Activated T-cell treated with anti-CD3 and anti-CD28 coated beads, Interleukin-2, amount 50 U/mL, for 72 hours (primary cell): ENCODE measurements around the gene KRI1. TPM values are rescaled to one million over a fixed set of nuclear protein-coding genes. Genes with fewer than 3 reads are reported as not detected.

Experiments used
- ATAC-seq, 2 donors: fragments of 150-1000 bp; cut with Tn5 transposase; replicated peaks in 1 of 2; 2 replicates each; pipeline ENCODE4 v1.10.0; 2021; ENCODE audit warnings: moderate library complexity in 2 of 2, mild to moderate bottlenecking in 1 of 2
- DNase-seq, 2 donors: peaks; one replicate each; pipeline ENCODE4 v3.0.0; 2021 to 2022; ENCODE audit warnings: mixed read lengths in 1 of 2
- H3K27ac Mint-ChIP-seq: one replicate; pipeline ENCODE4 v1.8.0; 2022; ENCODE audit warnings: mild to moderate bottlenecking, moderate library complexity, mixed read lengths
- H3K27me3 Mint-ChIP-seq: one replicate; pipeline ENCODE4 v1.8.0; 2022; ENCODE audit warnings: low read depth, mixed read lengths
- H3K36me3 Mint-ChIP-seq, 2 donors: one replicate each; pipeline ENCODE4 v1.8.0; 2022; ENCODE audit warnings: mixed read lengths in 2 of 2, mild to moderate bottlenecking in 1 of 2; ENCODE audit not compliant: insufficient read depth in 2 of 2
- H3K4me1 Mint-ChIP-seq: one replicate; pipeline ENCODE4 v1.8.0; 2022; ENCODE audit warnings: low read depth, mixed read lengths
- H3K4me3 Mint-ChIP-seq, 2 donors: one replicate each; pipeline ENCODE4 v1.8.0; 2022; ENCODE audit warnings: mild to moderate bottlenecking in 2 of 2, mixed read lengths in 2 of 2, moderate library complexity in 2 of 2
- H3K9me3 Mint-ChIP-seq, 2 donors: one replicate each; pipeline ENCODE4 v1.8.0; 2022; ENCODE audit warnings: mixed read lengths in 2 of 2
- total RNA-seq, 2 donors: library from RNA; stranded (reverse); gene quantifications; one replicate each; pipeline ENCODE4 v1.2.3, GENCODE V29; 2022

The KRI1 gene
- total RNA-seq = 10 to 100 TPM; 48.4 to 61.7 TPM

DNA sequence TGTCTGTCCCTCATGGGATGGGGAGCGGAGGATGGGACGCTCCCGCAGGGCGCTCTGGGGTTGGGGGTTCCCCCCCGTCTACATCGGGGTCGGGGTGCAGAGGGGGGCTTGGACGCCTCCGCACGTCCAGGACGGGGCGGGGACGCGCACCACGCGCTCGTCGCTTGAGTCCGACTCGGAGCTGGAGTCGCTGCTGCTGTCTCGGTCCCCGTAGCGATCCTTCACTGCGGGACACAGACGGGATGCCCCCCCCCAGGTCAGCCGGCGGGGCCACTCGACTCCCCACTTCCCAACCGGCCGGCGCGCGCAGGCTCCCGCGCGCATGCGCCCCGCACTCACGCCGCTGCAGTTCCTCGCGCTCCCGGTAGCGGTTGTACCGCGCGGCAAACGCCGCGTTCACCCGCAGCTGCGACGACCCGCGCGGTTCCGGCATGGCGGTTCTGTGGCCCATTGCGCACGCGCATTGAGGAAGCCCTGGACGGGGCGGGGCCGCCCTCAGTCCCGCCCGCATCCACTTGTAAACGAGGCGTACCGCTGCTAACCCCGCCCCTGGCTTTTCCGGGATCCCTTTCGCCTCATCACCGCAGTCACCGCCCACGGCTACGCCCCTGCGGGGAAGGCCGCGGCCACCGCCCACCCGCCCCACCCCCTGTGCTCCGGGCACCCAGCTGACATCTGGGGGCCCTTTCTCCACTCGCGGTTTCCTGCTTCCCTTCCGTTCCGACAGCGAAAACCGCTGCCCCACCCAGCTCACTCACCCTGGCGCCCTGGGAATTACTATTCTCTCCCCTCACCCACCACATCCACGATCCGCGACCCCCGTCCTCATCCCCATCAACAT, at the start of gene KRI1:
KRI1 (minus strand) TSS at position 444 of the 841 bp plus-strand sequence; CDS start at position 433, 11 bp downstream.
- no peaks in the 10 kb centered on the region for H3K27me3 Mint-ChIP-seq
- peaks cover 8 to 39% of the 10 kb centered on the region in 2 donors for H3K36me3 Mint-ChIP-seq
- peaks cover 66% of the 10 kb centered on the region for H3K4me1 Mint-ChIP-seq
- peak within 1 kb of the TSS; percentile 96 for H3K27ac Mint-ChIP-seq
- peak within 1 kb of the TSS; percentile 96 to 99 for H3K4me3 Mint-ChIP-seq
- peak; percentile 51 to 53 for ATAC-seq
- DNase-seq = peak; percentile 100
- H3K9me3 Mint-ChIP-seq = no peaks in the 10 kb centered on the region

DNA sequence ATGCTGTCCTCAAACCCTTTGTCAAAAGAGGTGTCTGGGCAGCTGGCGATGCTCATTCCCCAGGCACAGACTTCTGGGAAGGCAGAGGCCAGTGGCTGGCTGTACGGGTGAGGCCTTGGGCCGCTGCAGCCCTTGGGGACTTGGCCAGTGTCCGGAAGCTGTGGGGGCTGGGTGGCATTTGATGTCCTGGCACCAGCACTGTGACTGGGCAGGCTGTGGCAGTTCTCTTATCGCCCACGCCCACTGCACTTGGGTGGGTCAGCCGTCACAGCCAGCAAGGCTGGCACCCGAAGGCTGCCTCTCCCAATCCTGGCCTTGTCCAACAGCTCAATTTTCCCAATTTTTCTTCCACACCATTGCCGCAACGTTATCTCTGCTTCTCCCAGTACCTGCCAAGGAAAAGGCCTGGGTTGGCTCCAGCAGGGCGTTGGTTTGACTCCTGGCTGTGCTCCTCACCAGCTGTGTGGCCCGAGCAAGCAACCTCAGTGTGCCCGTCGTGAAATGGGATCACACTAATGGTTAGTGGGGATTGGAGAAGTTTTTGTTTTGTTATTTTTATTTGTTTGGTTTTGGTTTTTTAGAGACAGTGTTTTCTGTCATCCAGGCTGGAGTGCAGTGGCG, 46.8 kb upstream of the KRI1 start:
- DNase-seq (no peak), ATAC-seq (no peak)
- Mint-ChIP-seq H3K4me3 (no peak overlapping the region), H3K27me3 (no peaks in the 10 kb centered on the region), H3K27ac (no peak overlapping the region), H3K36me3 (peaks cover 0 to 7% of the 10 kb centered on the region in 2 donors), H3K9me3 (no peaks in the 10 kb centered on the region), H3K4me1 (peaks cover 29% of the 10 kb centered on the region)

DNA sequence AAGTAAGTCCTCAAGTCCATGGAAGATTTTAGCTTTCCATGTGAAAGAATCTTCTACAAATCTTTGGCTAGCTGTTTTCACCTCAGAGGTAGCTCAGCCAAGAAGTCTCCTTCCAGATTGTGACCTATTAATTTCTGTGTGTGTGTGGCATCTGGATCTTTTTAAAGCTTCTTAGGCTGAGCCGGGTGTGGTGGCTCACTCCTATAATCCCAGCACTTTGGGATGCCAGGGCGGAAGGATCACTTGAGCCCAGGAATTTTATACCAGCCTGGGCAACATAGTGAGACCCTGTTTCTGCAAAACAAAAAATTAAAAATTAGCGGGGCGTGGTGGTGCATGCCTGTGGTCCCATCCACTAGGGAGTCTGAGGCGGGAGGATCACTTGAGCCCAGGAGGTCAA, 46.1 kb upstream of the KRI1 start:
- Mint-ChIP-seq H3K27ac (no peak overlapping the region), H3K4me3 (no peak overlapping the region), H3K4me1 (peaks cover 29% of the 10 kb centered on the region), H3K27me3 (no peaks in the 10 kb centered on the region), H3K36me3 (peaks cover 0 to 7% of the 10 kb centered on the region in 2 donors), H3K9me3 (no peaks in the 10 kb centered on the region)
- DNase-seq (no peak), ATAC-seq (no peak)

- Mint-ChIP-seq H3K9me3 (no peaks in the 10 kb centered on the region), H3K27ac (peak overlapping the region; percentile 98), H3K36me3 (peaks cover 3 to 5% of the 10 kb centered on the region in 2 donors), H3K4me3 (peak overlapping the region; percentile 79 to 98), H3K4me1 (peaks cover 27% of the 10 kb centered on the region), H3K27me3 (no peaks in the 10 kb centered on the region)
- DNase-seq (peak in 1 of 2 donors; percentile 14), ATAC-seq (no peak)
Measured at GRCh38 chr19:10604460-10604980, 38.7 kb upstream of the KRI1 start.

DNA sequence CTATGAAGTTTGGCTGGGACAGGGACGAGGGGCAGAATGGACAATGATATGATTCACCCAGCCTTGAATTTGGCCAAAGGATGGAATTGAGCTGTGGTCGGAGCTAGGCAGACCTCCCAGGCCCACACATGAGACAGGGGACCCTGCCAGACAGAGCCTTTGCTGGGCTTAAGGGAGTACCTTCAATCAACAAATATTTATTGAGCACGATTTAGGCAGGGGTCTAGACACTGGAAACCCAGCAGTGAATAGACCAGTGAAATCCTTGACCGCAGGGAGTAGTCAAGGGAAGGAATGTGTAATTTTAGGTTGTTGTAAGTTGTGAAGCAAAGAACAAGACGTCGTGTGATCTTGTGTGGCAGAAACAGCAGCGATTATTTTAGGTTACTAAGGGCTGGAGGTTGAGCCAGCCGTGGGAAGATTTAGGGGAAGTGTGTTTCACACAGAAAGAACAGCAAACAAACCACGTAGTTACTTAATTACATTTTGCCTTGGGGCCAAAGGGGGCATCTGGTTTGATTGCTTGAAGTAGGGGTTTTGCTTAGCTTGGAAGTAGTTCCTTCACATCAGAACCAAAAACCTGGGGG, 38.2 kb upstream of the KRI1 start:
- ATAC-seq (peak in 1 of 2 donors; percentile 12), DNase-seq (peak; percentile 34 to 39)
- peak overlapping the region; percentile 98 for H3K27ac Mint-ChIP-seq
- no peaks in the 10 kb centered on the region for H3K9me3 Mint-ChIP-seq
- H3K36me3 Mint-ChIP-seq = peaks cover 3 to 5% of the 10 kb centered on the region in 2 donors
- no peaks in the 10 kb centered on the region for H3K27me3 Mint-ChIP-seq
- H3K4me3 Mint-ChIP-seq = peak overlapping the region; percentile 79 to 98
- peaks cover 27% of the 10 kb centered on the region for H3K4me1 Mint-ChIP-seq

DNA sequence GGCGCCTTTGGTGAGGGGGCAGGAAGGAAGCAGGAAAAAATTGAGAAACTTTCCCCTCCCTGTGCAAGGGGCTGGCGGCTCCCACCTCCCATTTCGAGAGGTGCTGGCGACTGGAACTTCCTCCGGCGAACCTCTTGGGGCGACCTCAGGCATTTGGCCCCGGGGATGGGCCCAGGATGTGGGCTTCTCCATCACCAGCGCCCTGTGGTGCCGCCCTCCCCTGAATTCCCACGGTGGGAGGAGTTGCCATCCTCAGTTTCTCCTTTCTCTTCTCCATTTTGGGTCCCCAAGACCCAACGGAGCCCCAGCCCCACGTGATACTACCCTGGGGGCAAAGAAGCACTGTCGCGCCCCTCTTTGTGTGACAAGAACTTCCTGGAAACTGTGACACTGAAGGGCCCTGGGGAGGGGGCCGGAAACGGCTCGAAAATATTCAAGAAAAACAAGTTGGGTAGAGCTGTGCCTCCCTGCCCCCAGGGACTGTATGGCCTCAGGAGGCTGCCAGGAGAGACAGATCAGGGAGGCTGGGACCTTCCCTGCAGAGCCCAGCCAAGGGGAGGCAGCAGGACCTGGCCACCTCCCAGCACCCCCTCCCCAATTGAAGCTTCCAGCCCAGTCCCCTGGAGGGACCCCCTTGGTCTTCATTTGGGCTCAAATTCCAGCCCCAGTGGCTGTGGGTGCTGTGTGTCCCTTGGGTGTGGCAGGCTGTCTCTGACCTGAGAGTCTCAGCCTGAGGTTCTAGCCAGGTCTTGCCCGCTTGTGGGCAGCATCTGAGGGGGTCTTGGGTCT, 37.5 kb upstream of the KRI1 start:
- Mint-ChIP-seq H3K9me3 (no peaks in the 10 kb centered on the region), H3K27ac (peak overlapping the region; percentile 98), H3K27me3 (no peaks in the 10 kb centered on the region)

GRCh38 chr19:10602330-10603083, 36.7 kb upstream of the KRI1 start:
- Mint-ChIP-seq H3K4me1 (peaks cover 27% of the 10 kb centered on the region), H3K27me3 (no peaks in the 10 kb centered on the region), H3K9me3 (no peaks in the 10 kb centered on the region), H3K36me3 (peaks cover 3 to 5% of the 10 kb centered on the region in 2 donors), H3K4me3 (peak overlapping the region; percentile 79 to 98), H3K27ac (peak overlapping the region; percentile 98)
- ATAC-seq (peak; percentile 84 to 86), DNase-seq (peak; percentile 87 to 91)

More for the DNA sequence above, 37.5 kb upstream of the KRI1 start:
- H3K4me3 Mint-ChIP-seq = peak overlapping the region; percentile 79 to 98
- H3K36me3 Mint-ChIP-seq = peaks cover 3 to 5% of the 10 kb centered on the region in 2 donors
- H3K4me1 Mint-ChIP-seq = peaks cover 27% of the 10 kb centered on the region
- DNase-seq (peak; percentile 78 to 84), ATAC-seq (peak; percentile 70)

DNA sequence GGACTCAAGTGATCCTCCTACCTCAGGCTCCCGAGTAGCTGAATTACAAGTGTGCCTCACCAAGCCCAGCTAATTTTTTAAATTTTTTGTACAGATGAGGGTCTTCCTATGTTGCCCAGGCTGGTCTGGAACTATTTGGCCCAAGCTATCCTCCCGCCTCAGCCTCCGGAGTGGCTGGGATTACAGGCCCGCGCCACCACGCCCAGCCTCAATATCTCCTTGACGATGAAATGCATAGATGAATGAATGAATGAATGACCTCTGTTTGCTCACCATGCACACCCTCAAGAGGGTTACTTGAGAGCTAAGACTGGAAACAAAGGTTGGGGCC, 36.2 kb upstream of the KRI1 start:
- Mint-ChIP-seq H3K36me3 (peaks cover 3 to 5% of the 10 kb centered on the region in 2 donors), H3K4me3 (peak overlapping the region; percentile 68 to 76), H3K4me1 (peaks cover 22% of the 10 kb centered on the region), H3K27me3 (no peaks in the 10 kb centered on the region), H3K27ac (no peak overlapping the region), H3K9me3 (no peaks in the 10 kb centered on the region)
- DNase-seq (no peak), ATAC-seq (no peak)

GRCh38 chr19:10600149-10600548, 34.3 kb upstream of the KRI1 start:
- no peak for DNase-seq
- ATAC-seq = no peak
- H3K27ac Mint-ChIP-seq = no peak overlapping the region
- H3K27me3 Mint-ChIP-seq = no peaks in the 10 kb centered on the region
- H3K9me3 Mint-ChIP-seq = no peaks in the 10 kb centered on the region
- H3K36me3 Mint-ChIP-seq = peaks cover 3 to 5% of the 10 kb centered on the region in 2 donors
- H3K4me3 Mint-ChIP-seq = no peak overlapping the region
- peaks cover 41% of the 10 kb centered on the region for H3K4me1 Mint-ChIP-seq

DNA sequence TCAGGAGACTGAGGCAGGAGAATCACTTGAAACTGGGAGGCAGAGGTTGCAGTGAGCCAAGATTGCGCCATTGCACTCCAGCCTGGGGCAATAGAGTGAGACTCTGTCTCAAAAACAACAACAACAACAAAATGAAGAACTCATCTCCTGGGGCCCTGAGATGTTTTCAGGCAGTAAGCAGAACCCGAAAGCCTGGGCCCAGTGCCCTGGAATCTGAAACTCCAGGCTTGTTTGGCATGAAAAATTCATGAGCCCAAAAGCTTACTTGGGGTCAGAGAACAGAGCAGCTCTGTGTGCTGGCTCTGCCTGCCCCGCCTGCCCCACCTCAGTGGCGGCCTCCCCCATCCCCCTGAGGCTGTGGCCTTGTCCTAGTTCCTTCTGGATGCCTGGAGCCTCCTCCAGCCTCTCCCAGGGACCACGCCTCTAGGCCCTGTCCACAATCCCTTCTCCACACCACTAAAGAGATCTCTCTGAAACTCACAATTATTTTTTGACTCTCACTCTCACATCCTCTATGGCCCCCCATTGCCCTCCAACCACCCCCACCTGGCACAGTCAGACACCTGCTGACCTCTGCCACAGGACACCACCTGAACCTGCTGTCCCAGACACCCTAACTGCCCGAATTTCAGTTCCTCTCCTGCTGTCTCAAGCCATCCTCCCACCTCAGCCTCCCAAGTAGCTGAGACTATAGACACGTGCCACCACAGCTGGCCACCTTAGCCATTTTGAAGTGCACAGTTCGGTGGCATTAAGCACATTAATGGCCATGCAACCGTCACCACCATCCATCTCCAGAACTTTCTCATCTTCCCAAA, 28.2 kb upstream of the KRI1 start:
- no peak overlapping the region for H3K4me3 Mint-ChIP-seq
- no peak overlapping the region for H3K27ac Mint-ChIP-seq
- peaks cover 19% of the 10 kb centered on the region for H3K4me1 Mint-ChIP-seq
- H3K27me3 Mint-ChIP-seq = no peaks in the 10 kb centered on the region
- no peaks in the 10 kb centered on the region for H3K36me3 Mint-ChIP-seq
- ATAC-seq (no peak), DNase-seq (no peak)
- H3K9me3 Mint-ChIP-seq = no peaks in the 10 kb centered on the region

GRCh38 chr19:10593148-10593547, 27.3 kb upstream of the KRI1 start:
- H3K4me3 Mint-ChIP-seq = no peak overlapping the region
- peaks cover under 1% of the 10 kb centered on the region for H3K27me3 Mint-ChIP-seq
- peaks cover 19% of the 10 kb centered on the region for H3K4me1 Mint-ChIP-seq
- H3K36me3 Mint-ChIP-seq = no peaks in the 10 kb centered on the region
- DNase-seq (no peak), ATAC-seq (no peak)
- H3K9me3 Mint-ChIP-seq = no peaks in the 10 kb centered on the region
- no peak overlapping the region for H3K27ac Mint-ChIP-seq
